Stimulated activated CD4-positive, alpha-beta T cell treated with anti-CD3 and anti-CD28 coated beads, Interleukin-2, amount 100 ng/mL, for 4 hours (primary cell): ENCODE measurements around the gene TSR3.

Experiments used
- DNase-seq: peaks from one replicate; pipeline ENCODE4 v3.0.0-alpha.2; 2020; ENCODE audit warnings: low read depth

TSR3 gene

GRCh38 chr16:1308036-1308976 is 43.4 kb downstream of the TSR3 start:
- no peak for DNase-seq

- no peak for DNase-seq
Observed at GRCh38 chr16:1306334-1306733, 45.3 kb downstream of the TSR3 start.

- DNase-seq = no peak
Observed at GRCh38 chr16:1305823-1306222, 45.9 kb downstream of the TSR3 start.

GRCh38 chr16:1301562-1301961 is 50.1 kb downstream of the TSR3 start:
- no peak for DNase-seq

GRCh38 chr16:1300664-1301476 is 50.8 kb downstream of the TSR3 start:
- DNase-seq = peak; percentile 41

- DNase-seq = no peak
Observed at GRCh38 chr16:1299868-1300203, 51.8 kb downstream of the TSR3 start.
